Activated naive CD8-positive, alpha-beta T cell treated with anti-CD3 and anti-CD28 coated beads, Interleukin-2, amount 10 ng/mL, durations not matched to agents 7 days and 5 days (primary cell): Measurements from ENCODE around the gene PXK. TPM values are rescaled to one million over a fixed set of nuclear protein-coding genes. Genes with fewer than 3 reads are reported as not detected.

Source experiments
- ATAC-seq: fragments of 150-1000 bp; cut with Tn5 transposase; one replicate; pipeline ENCODE4 v1.10.0; 2021; ENCODE audit warnings: low read depth, moderate library complexity
- POLR2A ChIA-PET: fragments of 350-600 bp; sonication (Branson Sonifier 250); formaldehyde crosslinking; loops from one replicate; lab custom pipeline; 2021; ENCODE audit warnings: antibody characterized with exemption; lab: Charles Lee
- DNase-seq: peaks from one replicate; pipeline ENCODE4 v3.0.0; 2021
- H3K27ac Mint-ChIP-seq: one replicate; pipeline ENCODE4 v1.8.0; 2022; ENCODE audit warnings: mild to moderate bottlenecking, mixed read lengths
- H3K27me3 Mint-ChIP-seq: one replicate; pipeline ENCODE4 v1.8.0; 2022; ENCODE audit warnings: mild to moderate bottlenecking, moderate library complexity, mixed read lengths
- H3K36me3 Mint-ChIP-seq: one replicate; pipeline ENCODE4 v1.8.0; 2021; ENCODE audit warnings: mild to moderate bottlenecking, mixed read lengths
- H3K4me1 Mint-ChIP-seq: one replicate; pipeline ENCODE4 v1.8.0; 2021; ENCODE audit warnings: mixed read lengths
- H3K4me3 Mint-ChIP-seq: one replicate; pipeline ENCODE4 v1.8.0; 2022; ENCODE audit warnings: mild to moderate bottlenecking, moderate library complexity, mixed read lengths
- H3K9me3 Mint-ChIP-seq: one replicate; pipeline ENCODE4 v1.8.0; 2021; ENCODE audit warnings: mixed read lengths
- total RNA-seq, 2 experiments: library from RNA; stranded (reverse); gene quantifications; one replicate each; pipeline ENCODE4 v1.2.3, GENCODE V29; 2021

PXK gene
- total RNA-seq, 2 experiments from 2014 or later, result 38.6 to 41.5 TPM

DNA sequence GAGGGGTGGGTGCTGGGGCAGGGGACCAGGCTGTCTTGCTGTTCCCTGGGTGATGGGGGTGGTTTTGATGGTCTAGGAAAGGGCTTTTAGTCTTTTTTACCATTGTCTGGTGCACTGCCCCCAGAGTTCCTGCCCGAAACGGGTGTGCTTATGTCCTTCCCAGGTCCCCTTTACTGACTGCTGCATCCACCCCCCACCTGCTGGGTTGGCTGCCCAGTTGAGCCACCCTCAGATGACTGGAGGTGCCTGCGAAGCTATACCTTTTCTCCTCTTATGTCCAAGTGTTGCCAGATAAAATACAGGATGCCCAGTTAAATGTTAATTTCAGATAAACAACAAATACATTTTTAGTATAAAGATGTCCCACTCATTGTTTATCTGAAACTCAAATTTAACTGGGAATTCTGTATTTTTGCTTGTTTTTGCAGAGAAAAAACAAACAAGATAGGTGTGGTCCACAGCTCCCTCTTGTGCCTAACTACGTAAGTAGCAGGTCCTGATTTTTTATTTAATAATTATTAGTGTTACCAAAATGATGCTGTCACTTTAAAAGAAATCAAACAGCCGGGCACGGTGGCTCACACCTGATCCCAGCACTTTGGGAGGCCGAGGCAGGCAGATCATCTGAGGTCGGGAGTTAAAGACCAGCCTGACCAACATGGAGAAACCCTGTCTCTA is 32.7 kb upstream of the PXK start:
- ATAC-seq (no peak), DNase-seq (no peak)
- H3K36me3 Mint-ChIP-seq, result no peaks in the 10 kb centered on the region
- POLR2A ChIA-PET, result interaction anchor here (0.5 kb wide), 1 partner anchor 60 kb away, joined by 4 read pairs; no protein-coding TSS in a partner anchor
- H3K4me3 Mint-ChIP-seq, result no peak overlapping the region
- no peak overlapping the region for H3K27ac Mint-ChIP-seq
- H3K9me3 Mint-ChIP-seq, result no peaks in the 10 kb centered on the region
- no peaks in the 10 kb centered on the region for H3K4me1 Mint-ChIP-seq
- peaks cover 29% of the 10 kb centered on the region for H3K27me3 Mint-ChIP-seq

DNA sequence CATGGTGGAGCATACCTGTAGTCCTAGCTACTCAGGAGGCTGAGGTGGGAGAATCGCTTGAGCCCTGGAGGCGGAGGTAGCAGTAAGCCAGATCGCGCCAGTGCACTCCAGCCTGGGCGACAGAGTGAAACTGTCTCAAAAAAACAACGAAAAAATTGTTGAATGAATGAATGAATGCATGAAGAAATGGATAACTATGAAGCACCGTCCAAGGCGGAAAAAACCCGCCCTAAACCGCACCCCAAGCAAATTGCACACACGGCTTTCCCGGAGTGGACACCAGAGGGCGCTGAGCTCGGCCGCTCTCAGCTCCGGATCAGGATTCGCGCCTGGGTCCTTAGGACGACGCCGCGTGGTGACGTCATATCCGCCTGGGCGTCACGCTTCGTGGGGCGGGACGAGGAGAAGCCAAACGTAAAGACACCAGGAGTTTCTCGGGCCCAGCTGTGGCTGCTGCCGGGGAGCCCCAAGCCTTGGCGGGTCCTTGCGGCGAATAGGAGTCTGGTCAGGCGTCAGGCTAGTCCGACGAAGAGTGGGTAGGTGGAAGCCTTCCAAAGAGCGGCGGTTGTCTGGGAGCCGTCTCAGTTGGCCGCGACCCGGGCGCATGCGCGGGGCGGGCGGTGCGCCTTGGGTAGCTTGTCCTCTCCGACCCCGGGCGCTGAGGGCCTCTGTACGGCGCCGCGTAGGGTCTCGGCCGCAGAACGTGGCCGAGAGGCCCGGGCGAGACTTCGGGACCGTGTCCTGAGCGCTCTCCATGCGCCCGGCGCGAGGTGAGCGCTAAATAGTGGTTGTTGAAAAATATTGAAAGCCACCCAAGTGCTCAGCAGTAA is 26.6 kb upstream of the PXK start, which contains the start of the genes HTD2 and RPP14:
TSS of gene HTD2 (plus strand) at position 639 of the 830 bp plus-strand sequence. CDS start 11,094 bp downstream, outside the sequence.
TSS of gene RPP14 (plus strand) at position 364 of the 830 bp plus-strand sequence. CDS start 4,085 bp downstream, outside the sequence.
- H3K27ac Mint-ChIP-seq, result peak within 1 kb of the TSS; percentile 100
- H3K4me1 Mint-ChIP-seq, result peaks cover 22% of the 10 kb centered on the region
- POLR2A ChIA-PET, result interaction anchor here (0.6 to 1.8 kb wide), 17 partner anchors 10 to 550 kb away, joined by 3 to 13 read pairs (median 4); partner anchors contain the start of genes ABHD6, KCTD6, PDHB and PXK
- H3K36me3 Mint-ChIP-seq, result peaks cover 8% of the 10 kb centered on the region
- H3K27me3 Mint-ChIP-seq, result peaks cover 18% of the 10 kb centered on the region
- peak; percentile 89 for ATAC-seq
- no peaks in the 10 kb centered on the region for H3K9me3 Mint-ChIP-seq
- peak; percentile 99 for DNase-seq
- H3K4me3 Mint-ChIP-seq, result peak within 1 kb of the TSS; percentile 97

DNA sequence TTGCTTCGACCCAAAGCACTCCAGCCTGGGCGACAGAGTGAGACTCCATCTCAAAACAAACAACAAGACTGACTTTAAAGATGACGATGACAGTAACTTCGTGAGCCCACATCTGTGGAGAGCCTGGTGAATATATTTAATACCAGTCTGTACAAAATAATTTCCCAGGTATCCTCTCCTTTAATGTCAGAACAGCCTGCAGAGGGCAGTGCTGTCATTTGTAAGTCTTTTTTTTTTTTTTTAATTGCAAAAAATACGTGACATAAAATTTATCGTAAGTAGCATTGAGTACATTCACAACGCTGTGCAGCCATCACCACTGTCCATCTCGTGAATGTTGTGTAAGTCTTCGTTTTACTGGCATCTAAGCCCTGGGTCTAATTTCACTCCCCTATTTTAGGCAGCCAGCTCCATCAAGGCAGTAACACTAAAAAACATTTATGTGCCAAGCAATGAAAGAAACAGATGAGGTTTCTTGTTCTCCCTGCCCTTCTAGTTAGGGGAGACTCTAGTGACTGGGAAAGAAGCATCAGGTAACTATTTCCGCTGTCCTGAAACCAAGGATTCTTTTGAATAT is 25.0 kb upstream of the PXK start:
- ATAC-seq (no peak), DNase-seq (no peak)
- Mint-ChIP-seq H3K27ac (peak overlapping the region; percentile 100), H3K36me3 (peaks cover 17% of the 10 kb centered on the region), H3K27me3 (peaks cover 8% of the 10 kb centered on the region), H3K4me3 (peak overlapping the region; percentile 97), H3K4me1 (peaks cover 22% of the 10 kb centered on the region), H3K9me3 (no peaks in the 10 kb centered on the region)
- POLR2A ChIA-PET, result interaction anchor here (0.7 to 1.7 kb wide), 3 partner anchors 80 to 323 kb away, joined by 3 to 12 read pairs (median 4); partner anchors contain the start of gene PDHB

DNA sequence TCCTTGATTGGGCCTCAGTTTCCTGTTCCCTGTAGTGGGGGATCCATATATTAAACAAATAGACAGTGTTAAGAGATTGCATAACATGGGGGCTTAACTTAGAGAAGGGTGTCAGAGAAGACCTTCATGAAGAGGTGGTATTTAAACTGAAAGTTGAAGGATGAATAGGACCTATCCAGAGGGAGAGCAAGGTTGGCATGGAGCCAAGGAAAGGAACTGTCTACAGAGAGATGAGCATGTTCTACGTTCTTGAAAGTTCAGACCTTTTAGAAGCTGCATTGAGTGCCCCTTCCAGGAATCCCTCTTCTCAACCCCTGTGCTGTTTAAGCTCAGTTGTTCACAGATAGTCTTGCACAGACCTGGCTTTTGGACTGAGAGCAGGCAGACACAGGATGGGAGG is 24.0 kb upstream of the PXK start:
- no peak for DNase-seq
- H3K9me3 Mint-ChIP-seq, result no peaks in the 10 kb centered on the region
- ATAC-seq, result no peak
- POLR2A ChIA-PET, result interaction anchor here (1.1 kb wide), 1 partner anchor 322 kb away, joined by 3 read pairs; no protein-coding TSS in a partner anchor
- H3K27ac Mint-ChIP-seq, result peak overlapping the region; percentile 100
- peaks cover 22% of the 10 kb centered on the region for H3K4me1 Mint-ChIP-seq
- H3K36me3 Mint-ChIP-seq, result peaks cover 19% of the 10 kb centered on the region
- H3K4me3 Mint-ChIP-seq, result peak overlapping the region; percentile 17
- H3K27me3 Mint-ChIP-seq, result peaks cover 2% of the 10 kb centered on the region

DNA sequence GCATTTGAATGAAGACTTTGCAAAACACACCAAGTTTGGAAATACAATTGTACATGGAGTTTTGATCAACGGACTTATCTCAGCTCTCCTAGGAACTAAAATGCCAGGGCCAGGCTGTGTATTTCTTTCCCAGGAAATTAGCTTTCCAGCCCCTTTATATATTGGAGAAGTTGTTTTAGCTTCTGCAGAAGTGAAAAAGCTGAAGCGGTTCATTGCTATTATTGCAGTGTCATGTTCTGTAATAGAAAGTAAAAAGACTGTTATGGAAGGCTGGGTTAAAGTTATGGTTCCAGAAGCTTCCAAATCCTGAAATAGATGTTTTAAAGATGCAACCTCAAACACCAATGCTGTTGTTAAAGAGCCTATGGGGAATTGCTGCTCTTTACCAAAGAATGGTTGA is 14.9 kb upstream of the PXK start:
- H3K27ac Mint-ChIP-seq, result no peak overlapping the region
- DNase-seq, result no peak
- H3K36me3 Mint-ChIP-seq, result peaks cover 17% of the 10 kb centered on the region
- POLR2A ChIA-PET, result no interaction called here
- no peak for ATAC-seq
- H3K27me3 Mint-ChIP-seq, result no peaks in the 10 kb centered on the region
- no peak overlapping the region for H3K4me3 Mint-ChIP-seq
- H3K9me3 Mint-ChIP-seq, result no peaks in the 10 kb centered on the region
- H3K4me1 Mint-ChIP-seq, result peaks cover 6% of the 10 kb centered on the region

DNA sequence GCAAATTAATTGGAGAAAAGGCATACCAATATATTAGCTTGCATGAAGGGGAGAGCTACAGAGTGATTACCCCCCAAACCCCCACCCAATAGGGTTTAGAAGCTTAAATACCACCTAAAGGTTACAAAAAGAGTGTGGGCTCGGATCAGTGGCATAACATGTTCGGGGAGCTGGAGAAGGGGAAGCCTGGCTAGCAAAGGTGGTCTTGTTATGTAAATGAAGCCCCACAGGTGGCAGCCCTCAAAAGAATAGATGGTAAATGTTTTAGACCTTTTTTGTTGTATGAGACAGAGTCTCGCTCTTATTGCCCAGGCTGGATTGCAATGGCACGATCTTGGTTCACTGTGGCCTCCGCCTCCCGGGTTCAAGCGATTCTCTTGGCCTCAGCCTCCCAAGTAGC is 10.9 kb upstream of the PXK start:
- Mint-ChIP-seq H3K27me3 (no peaks in the 10 kb centered on the region), H3K36me3 (peaks cover 11% of the 10 kb centered on the region), H3K9me3 (no peaks in the 10 kb centered on the region), H3K27ac (no peak overlapping the region), H3K4me3 (no peak overlapping the region), H3K4me1 (peaks cover 23% of the 10 kb centered on the region)
- POLR2A ChIA-PET, result interaction anchor here (0.9 kb wide), 1 partner anchor 15 kb away, joined by 3 read pairs; the partner anchor contains the start of genes HTD2 and RPP14
- no peak for DNase-seq
- ATAC-seq, result no peak

DNA sequence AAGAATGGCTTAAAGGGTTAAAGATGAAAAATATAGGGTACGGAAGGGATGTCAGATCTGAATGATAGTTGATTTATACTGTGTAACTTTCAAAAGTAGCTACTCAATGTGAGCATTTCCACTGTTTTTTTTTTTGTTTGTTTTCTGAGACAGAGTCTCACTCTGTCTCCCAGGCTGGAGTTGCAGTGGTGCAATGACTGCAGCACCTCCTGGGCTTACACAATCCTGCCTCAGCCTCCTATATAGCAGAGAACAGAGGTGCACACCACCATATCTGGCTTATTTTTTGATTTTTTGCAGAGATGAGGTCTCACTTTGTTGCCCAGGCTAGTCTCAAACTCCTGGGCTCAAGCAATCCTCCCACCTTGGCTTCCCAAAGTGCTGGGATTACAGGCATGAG is 9.9 kb upstream of the PXK start:
- POLR2A ChIA-PET, result interaction anchor here (0.6 to 0.9 kb wide), 2 partner anchors 16 to 70 kb away, joined by 3 read pairs; partner anchors contain the start of genes HTD2 and RPP14
- peaks cover 10% of the 10 kb centered on the region for H3K36me3 Mint-ChIP-seq

DNA sequence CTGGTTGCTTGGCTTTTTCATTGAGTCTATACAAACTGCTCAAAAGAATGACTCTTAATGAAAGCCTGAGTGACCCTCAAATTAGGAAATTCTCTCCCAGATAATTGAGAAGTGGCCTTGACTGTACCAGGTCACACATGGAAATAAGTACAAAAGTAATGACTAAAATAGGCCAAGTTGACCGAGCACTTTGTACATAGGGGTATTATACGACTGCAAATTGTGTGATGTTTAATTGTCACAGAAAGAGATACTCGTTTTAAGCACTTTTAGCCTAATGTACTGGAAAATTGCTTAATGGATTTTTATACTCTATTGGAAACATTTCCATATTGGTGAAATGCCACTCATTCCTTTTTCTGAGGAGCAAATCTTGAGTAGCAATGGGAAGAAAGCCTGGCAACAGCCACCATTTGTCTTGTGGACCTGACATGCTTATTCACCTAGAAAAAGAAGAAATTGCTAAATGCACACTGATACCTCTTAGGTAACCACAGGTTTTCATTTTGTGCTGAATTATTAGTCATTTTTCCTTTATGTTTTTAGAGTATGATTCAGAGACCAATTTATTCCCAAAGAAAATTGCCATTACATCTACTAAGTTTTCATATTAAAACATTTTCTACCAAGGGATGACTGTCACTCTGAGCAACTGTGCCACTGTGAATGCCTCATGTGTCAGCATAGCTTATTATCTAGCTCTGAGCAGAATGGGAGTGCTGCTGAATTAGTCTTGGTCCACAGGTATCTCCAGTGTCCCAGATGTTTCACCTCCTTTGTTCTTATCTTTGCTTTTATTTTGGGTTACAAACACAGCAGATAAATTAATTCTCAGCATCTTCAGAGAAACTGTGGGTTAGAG is 8.9 kb upstream of the PXK start:
- POLR2A ChIA-PET, result interaction anchor here (0.6 to 3.0 kb wide), 2 partner anchors 10 to 69 kb away, joined by 3 to 12 read pairs; partner anchors contain the start of gene PXK
- Mint-ChIP-seq H3K27ac (peak overlapping the region; percentile 50), H3K4me3 (no peak overlapping the region)

More for the DNA sequence above, 9.9 kb upstream of the PXK start:
- ATAC-seq (no peak), DNase-seq (no peak)
- Mint-ChIP-seq H3K4me1 (peaks cover 23% of the 10 kb centered on the region), H3K4me3 (no peak overlapping the region), H3K27ac (no peak overlapping the region), H3K27me3 (no peaks in the 10 kb centered on the region), H3K9me3 (no peaks in the 10 kb centered on the region)

DNA sequence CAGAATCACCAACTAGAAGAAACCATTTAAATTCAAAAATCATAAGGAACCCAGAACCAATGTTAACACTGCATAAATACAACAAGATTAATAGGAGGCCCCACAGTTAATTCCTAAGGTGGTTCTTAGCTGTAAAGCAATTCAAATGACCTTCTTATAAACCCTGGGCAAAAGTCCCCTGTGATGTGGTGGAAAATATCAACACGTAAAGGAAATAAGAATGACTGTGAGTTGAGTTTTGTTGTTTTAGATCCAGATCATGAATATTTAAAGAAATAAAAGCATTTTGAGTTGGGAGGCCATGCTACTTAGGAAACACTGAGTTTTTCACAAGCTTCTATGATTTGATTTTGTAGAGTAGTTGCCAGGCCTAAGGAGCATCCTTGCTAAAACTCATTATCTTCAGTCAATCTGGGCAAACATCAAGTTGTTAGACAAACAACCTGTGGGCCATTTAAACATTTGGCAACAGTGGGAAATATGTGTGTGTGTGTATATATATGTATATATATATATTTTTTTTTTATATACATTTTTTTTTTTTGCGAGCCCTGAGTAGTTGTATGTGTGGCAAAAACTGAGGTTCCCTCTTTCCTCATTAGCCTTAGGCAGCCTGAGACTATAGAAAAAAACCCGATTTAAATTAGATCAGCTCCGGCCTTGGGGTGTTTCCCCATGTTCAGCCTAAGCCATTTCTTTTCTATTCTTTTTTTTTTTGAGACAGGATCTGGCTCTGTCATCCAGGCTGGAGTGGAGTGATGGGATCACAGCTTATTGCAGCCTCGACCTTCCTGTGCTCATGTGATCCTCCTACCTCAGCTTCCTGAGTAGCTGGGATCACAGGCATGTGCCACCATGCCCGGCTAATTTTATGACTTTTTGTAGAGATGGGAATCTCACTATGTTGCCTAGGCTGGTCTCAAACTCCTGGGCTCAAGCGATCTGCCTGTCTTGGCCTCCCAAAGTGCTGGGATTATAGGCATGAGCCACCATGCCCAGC is 8.0 kb upstream of the PXK start:
- H3K4me1 Mint-ChIP-seq, result peaks cover 22% of the 10 kb centered on the region
- H3K27ac Mint-ChIP-seq, result peak overlapping the region; percentile 80
- DNase-seq, result no peak
- H3K9me3 Mint-ChIP-seq, result no peaks in the 10 kb centered on the region
- peak overlapping the region; percentile 45 for H3K4me3 Mint-ChIP-seq
- H3K27me3 Mint-ChIP-seq, result no peaks in the 10 kb centered on the region
- H3K36me3 Mint-ChIP-seq, result peaks cover 8% of the 10 kb centered on the region
- ATAC-seq, result peak; percentile 57
- POLR2A ChIA-PET, result interaction anchor here (0.9 to 3.0 kb wide), 4 partner anchors 8 to 18 kb away, joined by 3 to 12 read pairs (median 4); partner anchors contain the start of gene PXK

More for the DNA sequence above, 8.9 kb upstream of the PXK start:
- no peaks in the 10 kb centered on the region for H3K27me3 Mint-ChIP-seq
- no peak for ATAC-seq
- H3K4me1 Mint-ChIP-seq, result peaks cover 23% of the 10 kb centered on the region
- peaks cover 8% of the 10 kb centered on the region for H3K36me3 Mint-ChIP-seq
- no peak for DNase-seq
- no peaks in the 10 kb centered on the region for H3K9me3 Mint-ChIP-seq

DNA sequence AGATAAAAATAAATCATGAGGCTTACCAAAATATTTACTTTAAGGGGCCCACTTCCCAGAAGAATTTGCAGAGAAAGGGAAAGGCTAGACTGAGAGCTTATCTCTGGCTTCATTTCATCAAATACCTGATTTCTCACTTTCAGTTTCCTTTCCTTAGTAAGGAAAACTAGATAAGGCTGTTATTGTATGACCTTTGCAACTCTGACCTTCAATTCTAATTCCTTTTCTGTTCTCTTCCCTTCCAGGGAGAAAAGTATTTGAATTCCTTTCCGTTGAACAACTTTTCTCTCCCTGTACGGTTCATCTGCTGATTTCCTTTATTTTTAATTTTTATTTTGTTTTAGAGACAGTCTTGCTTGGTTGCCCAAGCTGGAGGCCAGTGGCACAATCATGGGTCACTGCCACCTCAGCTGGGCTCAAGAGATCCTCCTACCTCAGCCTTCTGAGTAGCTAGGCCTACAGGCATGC is 7.1 kb upstream of the PXK start:
- ATAC-seq, result no peak
- peaks cover 6% of the 10 kb centered on the region for H3K36me3 Mint-ChIP-seq
- DNase-seq, result no peak
- no peaks in the 10 kb centered on the region for H3K9me3 Mint-ChIP-seq
- peak overlapping the region; percentile 80 for H3K27ac Mint-ChIP-seq
- H3K4me1 Mint-ChIP-seq, result peaks cover 22% of the 10 kb centered on the region
- POLR2A ChIA-PET, result interaction anchor here (0.7 to 3.0 kb wide), 5 partner anchors 8 to 19 kb away, joined by 3 to 12 read pairs (median 3); partner anchors contain the start of genes HTD2, PXK and RPP14
- no peaks in the 10 kb centered on the region for H3K27me3 Mint-ChIP-seq
- H3K4me3 Mint-ChIP-seq, result peak overlapping the region; percentile 25
